Activated CD8-positive, alpha-beta memory T cell treated with anti-CD3 and anti-CD28 coated beads for 1 hour (primary cell): Measurements from ENCODE around the gene TNFRSF8.

Experiments
- DNase-seq, 2 donors: peaks; one replicate each; pipeline ENCODE4 v3.0.0-alpha.2; 2020; ENCODE audit warnings: low read depth in 1 of 2; ENCODE audit errors: extremely low read depth in 1 of 2

The TNFRSF8 gene

GRCh38 chr1:12172042-12172851 lies 109.1 kb downstream of the TNFRSF8 start:
- DNase-seq = no peak

DNA sequence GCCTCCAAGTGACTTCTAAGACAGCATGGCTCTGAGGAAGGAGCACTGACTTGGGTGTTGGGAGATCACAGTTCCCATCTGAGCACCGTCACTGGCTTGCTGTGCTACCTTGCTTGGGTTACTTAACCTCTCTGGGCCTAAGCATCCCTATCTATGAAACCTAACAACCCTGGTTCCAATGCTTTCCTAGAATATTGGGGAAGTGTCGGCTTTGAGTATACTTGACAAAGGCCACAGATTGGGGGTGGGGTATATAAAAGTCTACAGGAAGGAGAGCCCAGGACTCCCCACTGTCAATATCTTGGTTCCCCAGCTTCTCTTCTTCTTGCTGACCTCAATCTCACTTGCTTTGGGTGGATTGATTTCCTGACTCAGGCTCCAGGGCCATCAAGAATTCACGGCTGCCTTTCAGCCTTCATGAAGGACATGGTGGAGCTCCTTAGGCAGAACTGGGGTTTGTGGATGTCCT lies 110.0 kb downstream of the TNFRSF8 start:
- DNase-seq = no peak

DNA sequence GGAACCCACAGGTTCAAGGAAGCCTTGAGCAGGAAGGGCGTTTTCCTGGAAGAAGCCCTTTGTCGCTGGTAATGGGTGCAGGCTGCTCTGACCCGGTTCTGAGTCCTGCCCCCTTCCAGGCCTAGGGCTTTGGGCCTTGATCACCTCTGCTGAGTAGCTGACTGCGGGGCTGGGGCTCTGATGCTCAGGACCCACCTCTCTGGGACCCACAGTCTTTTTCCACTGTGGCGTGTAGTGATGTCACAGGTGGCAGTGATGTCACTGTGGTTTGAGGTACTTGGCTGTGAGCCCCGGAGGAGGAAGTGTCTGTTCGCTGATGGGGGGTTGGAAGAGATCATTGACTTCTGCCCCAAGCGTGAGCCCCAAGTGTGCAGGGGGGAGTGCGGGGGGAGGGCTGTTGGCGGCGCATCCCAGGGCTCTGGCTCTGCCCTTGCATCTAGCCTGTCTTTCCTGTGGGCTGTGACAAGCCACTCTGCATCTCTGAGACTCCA lies 110.6 kb downstream of the TNFRSF8 start:
- DNase-seq = peak; percentile 89 to 96

DNA sequence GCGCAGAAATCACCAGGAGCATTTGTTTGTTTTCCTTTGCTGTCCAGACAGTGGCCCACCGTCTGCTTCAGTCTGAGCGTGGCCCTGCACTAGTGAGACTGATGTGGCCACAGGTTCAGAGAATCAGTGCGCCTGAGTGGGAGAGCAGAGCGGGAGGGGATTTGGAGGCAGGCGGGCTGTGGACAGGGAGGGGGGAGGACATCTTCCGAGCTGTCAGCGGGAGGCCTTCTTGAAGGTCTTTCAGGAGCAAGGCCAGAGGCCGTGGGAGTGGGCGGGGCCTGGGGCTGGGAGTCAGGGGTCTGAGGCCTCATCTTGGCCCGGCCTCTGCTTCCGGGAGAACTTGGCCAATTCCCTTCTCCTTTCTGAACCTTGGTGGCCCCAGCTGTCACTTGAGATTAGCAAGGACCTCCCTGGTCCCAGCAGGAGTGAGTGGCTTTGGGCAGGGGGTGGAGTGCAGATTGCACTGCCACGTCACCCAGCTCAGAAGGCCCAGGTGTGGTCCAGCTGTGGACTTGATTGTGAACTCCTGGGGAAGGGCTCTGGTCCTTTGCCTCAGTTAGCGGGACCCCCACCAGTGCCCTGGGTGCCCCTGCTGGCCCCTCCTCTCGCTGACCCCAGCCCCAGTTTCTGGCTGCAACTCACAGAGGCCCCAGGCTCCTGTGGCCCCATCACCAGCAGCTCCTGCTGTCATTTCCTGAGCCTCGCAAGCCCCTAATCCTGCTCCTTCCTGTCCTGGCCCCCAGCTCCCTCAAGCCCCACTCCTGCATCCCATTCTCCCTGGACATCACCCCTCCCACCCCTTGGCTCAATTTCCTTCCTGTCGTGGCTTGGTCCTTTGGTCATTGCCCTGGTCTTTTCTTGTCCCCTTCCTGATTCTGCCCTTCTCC lies 112.1 kb downstream of the TNFRSF8 start:
- DNase-seq = no peak

DNA sequence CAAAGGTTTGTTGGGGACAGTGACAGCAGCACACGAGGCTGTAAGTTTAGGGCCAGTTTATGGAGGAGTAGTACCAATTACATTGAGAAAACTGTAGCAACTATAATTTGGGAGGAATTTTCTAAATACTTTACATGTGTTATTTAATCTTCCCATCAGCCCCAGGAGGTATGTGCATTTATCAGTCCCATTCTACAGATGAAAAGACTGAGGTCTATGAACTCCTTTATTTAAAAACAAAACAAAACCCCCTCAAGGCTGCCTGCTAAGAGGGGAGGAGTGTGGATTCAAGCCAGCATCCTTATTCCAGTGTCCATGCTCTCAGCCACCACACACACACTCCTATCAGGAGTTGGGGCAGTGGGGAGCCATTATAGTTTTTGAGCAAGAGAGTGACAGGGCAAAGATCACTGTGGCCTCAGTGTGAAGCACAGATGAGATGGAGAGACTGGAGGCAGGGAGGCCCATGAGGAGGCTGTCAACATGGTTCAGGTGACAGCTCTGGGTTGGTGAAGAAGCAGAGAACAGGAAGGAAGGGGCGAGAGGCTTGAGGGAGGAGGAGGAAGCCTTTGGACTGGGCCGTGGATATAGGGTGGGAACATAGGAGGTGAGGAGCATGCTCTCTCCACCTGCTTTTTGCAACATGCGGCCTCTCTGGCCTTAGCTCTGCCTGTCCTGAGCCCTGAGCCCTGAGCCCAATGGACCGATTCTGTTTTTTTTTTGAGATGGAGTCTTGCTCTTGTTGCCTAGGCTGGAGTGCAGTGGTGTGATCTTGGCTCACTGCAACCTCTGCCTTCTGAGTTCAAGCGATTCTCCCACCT lies 113.4 kb downstream of the TNFRSF8 start:
- DNase-seq = no peak

DNA sequence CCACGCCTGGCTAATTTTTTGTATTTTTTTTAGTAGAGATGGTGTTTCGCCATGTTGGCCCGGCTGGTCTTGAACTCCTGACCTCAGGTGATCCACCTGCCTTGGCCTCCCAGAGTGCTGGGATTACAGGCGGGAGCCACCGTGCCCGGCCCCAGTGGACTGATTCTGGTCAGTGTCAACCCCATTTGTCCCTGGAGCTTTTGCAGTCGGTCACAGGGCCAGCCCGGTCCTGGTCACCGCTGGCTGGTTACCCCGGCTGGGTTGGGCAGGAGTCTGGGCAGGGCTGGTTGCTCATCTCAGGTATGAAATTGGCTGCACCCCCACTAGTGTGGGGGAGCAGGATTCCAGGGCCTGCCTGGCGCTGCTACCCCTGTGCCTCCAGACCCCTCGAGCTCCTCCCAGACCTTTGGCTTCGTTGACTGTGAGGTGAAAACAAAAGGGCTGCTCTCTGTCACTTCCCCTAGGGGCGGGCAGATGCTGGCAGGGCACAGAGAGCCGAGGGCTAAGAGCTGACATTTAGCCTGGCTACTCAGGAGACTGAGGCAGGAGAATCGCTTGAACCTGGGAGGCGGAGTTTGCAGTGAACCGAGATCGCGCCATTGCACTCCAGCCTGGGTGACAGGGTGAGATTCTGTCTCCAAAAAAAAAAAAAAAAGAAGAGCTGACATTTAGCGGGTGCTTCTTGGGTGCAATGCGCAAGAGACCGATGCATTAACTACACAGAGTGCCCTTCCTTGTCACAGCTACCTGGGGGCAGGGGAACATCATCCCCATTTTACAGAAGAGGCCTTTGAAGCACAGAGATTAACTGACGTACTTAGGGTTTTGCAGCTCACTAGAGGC lies 114.3 kb downstream of the TNFRSF8 start:
- DNase-seq = no peak

- peak; percentile 96 to 97 for DNase-seq
These were observed 114.9 kb downstream of the TNFRSF8 start for GRCh38 chr1:12177999-12178441.

GRCh38 chr1:12178511-12178910 lies 115.4 kb downstream of the TNFRSF8 start:
- no peak for DNase-seq

DNA sequence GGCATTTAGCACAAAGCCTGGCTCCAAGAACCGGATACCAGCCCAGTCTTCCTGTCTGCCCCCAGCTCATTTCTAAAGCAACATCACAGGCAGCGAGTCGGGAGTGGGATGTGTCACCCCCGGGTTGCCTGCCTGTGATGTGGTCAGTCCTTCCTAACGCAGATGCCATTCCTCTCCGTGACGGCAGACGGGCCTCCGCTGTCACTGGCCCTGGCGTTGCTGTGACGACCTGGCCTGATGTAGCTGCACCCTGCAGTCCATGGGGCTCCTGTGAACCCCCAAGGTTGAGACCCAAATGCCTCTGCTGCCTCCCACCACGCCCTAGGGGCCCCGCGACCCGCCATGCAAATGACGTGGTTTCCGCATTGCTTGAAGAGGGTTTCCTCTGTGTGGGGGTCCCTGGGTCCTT lies 116.0 kb downstream of the TNFRSF8 start:
- peak; percentile 67 to 93 for DNase-seq

GRCh38 chr1:12179676-12180075 lies 116.6 kb downstream of the TNFRSF8 start:
- no peak for DNase-seq

DNA sequence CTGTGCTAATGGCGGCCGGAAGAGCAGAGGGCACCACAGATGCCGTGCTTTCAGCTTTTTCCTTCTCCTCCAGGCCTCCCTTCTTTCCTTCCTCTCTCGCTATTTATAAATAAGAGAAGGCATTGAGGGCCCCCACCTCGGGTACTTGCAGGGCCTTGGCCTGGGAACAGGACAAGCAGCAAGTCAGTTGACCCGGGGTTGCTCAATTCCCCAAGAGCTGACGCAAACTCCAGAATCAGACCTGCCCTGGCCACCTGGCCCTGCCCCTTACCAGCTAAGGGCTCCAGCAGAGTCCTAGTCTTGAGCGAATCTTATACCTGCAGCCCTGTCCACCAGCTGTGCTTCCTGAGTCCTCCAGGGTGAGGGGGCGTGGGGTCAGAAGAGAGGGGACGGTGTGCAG lies 117.2 kb downstream of the TNFRSF8 start:
- DNase-seq = no peak

DNA sequence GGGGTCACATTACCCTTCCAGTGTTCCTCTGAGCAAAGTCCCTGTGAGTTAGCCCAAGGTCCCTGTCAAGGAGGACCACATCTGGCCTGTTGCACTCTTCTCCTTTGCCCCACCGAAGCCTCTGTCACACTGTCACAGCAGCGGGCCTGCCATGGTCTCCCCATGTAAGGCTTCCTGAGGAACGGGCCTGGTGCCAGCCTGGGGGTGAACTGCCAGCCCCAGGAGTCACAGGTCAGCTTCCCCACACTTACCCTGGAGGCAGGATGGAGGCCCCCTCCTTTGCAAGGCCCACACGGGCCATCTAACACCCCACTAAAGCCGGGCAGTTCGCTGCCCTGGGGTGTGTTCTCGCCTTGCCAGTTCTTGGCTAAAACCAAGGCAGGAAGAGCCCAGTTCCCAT lies 117.8 kb downstream of the TNFRSF8 start:
- no peak for DNase-seq

DNA sequence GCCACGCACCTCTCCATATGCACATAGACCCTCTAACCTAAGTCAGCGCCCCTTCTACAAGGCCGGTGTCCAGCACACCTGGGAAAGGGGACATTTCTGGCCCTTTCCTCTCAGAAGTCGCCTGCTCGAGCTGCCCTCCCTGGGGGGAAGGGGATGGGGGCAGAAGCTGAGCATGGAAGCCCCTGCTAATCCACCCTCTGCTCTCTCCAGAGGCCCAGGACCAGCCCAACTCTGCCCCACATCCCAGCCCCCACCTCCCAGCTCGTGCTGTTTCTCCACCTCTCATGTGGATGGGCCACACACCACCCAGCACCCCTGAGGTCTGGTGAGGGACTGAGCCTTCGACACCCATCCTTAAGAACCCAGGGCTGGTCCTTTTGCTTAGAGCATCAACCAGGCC lies 118.5 kb downstream of the TNFRSF8 start:
- DNase-seq = no peak

DNA sequence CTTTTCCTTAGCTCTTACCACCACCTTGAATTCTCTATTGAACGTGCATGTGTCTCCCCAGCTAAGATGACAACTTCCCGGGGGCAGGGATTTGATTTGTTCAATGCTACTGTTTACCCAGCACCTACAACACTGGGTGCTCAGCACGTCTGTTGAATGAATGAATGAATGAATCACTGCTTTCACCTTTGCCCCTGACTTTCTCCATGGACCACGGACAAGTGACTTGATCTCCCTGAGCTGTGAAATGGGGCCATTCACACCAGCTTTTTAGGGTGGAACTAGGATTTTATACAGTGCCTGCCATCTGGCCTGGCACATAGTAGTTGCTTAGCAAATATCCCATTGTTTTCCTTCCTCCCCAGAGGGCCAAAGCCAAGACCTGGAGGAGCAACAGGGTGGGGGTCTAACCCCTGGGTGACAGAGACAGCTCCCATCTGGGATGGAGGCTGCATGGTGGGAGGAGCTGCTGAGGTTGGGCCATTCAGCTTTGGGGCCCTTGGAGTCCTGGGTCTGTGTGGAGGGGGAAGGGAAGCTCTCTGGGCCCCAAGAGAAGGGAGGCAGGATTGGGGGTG lies 119.4 kb downstream of the TNFRSF8 start:
- no peak for DNase-seq

DNA sequence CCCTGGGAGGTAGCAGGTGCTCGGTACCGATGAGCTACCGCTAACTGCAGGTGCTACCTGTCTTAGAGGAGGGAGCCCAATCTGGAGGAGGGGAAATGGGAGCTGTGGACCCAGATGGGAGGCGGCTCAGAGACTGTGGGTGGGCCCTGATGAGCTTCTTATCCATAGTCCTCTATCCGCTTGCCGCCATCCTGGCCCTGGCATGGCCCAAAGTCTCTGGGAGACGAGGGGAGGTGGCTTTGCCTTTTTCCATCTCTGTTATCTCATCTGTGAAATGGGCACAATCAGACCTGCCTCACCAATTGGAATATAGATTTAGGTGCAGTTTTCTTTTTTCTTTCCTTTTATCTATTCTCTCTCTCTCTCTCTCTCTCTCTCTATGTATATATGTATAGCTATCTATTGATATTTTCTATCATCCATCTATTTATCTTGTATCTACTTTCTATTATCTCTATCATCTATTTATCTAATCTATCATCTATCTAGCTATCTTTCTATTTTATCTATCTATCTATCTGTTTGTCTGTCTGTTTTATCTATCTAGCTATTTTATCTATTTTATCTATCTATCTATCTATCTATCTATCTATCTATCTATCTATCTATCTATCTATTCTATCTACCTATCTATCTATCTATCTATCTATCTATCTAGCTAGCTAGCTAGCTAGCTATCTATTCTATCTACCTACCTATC lies 120.1 kb downstream of the TNFRSF8 start:
- no peak for DNase-seq

DNA sequence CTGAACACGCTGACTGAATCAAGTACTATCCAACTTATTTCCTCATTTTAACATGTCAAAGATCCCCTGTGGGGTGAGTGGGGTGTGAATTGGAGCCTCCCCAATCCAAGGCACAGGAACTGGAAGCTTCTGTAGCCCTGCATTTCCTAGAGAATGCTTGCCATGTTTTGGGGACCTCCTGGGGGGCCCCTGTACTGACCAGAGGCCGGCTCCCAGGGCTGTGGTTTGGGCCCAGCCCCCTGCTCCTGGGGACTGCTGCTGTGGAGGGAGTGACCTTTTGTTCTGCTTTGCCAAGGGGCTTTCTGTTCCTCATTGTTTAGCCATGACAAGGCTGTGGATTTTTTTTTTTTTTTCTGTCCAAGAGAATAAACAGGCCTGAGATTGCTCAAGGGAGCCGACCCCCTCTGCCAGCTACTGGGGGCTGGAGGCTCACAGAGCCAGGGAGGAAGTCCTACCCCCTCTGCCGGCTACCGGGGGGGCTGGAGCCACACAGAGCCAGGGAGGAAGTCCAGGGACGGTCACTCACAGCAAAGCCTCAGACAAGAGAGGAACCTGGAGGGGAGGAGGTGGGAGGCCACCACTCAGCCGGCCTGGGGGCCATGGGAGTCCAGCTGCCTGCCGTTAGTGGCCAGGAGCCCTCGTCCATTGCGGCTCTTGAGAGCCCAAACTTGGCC lies 121.0 kb downstream of the TNFRSF8 start:
- DNase-seq = no peak

- DNase-seq = no peak
These were observed 122.2 kb downstream of the TNFRSF8 start for GRCh38 chr1:12185036-12185917.
